ENCODE results near the gene SPEM2.

GRCh38 chr17:7435676-7436555 is 10.5 kb downstream of the SPEM2 start:
- TF ChIP-seq, protein P1, sequence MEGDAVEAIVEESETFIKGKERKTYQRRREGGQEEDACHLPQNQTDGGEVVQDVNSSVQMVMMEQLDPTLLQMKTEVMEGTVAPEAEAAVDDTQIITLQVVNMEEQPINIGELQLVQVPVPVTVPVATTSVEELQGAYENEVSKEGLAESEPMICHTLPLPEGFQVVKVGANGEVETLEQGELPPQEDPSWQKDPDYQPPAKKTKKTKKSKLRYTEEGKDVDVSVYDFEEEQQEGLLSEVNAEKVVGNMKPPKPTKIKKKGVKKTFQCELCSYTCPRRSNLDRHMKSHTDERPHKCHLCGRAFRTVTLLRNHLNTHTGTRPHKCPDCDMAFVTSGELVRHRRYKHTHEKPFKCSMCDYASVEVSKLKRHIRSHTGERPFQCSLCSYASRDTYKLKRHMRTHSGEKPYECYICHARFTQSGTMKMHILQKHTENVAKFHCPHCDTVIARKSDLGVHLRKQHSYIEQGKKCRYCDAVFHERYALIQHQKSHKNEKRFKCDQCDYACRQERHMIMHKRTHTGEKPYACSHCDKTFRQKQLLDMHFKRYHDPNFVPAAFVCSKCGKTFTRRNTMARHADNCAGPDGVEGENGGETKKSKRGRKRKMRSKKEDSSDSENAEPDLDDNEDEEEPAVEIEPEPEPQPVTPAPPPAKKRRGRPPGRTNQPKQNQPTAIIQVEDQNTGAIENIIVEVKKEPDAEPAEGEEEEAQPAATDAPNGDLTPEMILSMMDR (conservative IDR thresholded peaks at IDR 0.05; ENCODE audit: low read depth, low read length): peak; percentile 32; the same call in 1 of the 2 replicates
- TF ChIP-seq EZH2phosphoT487 (IDR thresholded peaks at IDR 0.05; ENCODE audit: borderline replicate concordance, low read length) (no peak), EZH2 (IDR thresholded peaks at IDR 0.05; ENCODE audit: low read length, unreplicated experiment) (no peak)
